HepG2 (cell line): ENCODE data around the gene C16orf86. TPM values are rescaled to one million over a fixed set of nuclear protein-coding genes. Genes with fewer than 3 reads are reported as not detected.
A peak's percentile ranks its signal among the peaks of the same experiment; 100 is the strongest.

ENCODE experiments used
- BORCS8-MEF2B ChIP-seq: sonication (generic); formaldehyde crosslinking; IDR thresholded peaks from 2 replicates; pipeline ENCODE4 v1.8.0; 2022; ENCODE audit warnings: mild to moderate bottlenecking, missing genetic modification reagents
- CC2D1A ChIP-seq: sonication (generic); formaldehyde crosslinking; IDR thresholded peaks from 2 replicates; pipeline ENCODE4 v1.8.1; 2023; ENCODE audit warnings: mild to moderate bottlenecking, missing genetic modification reagents
- CENPT ChIP-seq: sonication (generic); formaldehyde crosslinking; IDR thresholded peaks from 2 replicates; pipeline ENCODE4 v1.8.0; 2022; ENCODE audit warnings: low read depth, mild to moderate bottlenecking, moderate library complexity, missing genetic modification reagents
- ELF3 ChIP-seq: IDR thresholded peaks from 2 replicates; pipeline ENCODE4 v1.6.1; 2016; ENCODE audit warnings: missing genetic modification reagents, missing compliant biosample characterization
- FOXJ3 ChIP-seq: sonication (generic); formaldehyde crosslinking; IDR thresholded peaks from 2 replicates; pipeline ENCODE4 v1.4.0; 2020; ENCODE audit warnings: missing genetic modification reagents, mild to moderate bottlenecking, borderline replicate concordance
- FOXK1 ChIP-seq: sonication (generic); formaldehyde crosslinking; IDR thresholded peaks from 2 replicates; pipeline ENCODE4 v1.4.0; 2020; ENCODE audit warnings: low read depth, missing genetic modification reagents, borderline replicate concordance
- LRRFIP1 ChIP-seq: sonication (generic); formaldehyde crosslinking; conservative IDR thresholded peaks from 2 replicates; pipeline ENCODE4 v1.4.0; 2020; ENCODE audit warnings: missing genetic modification reagents
- NFE2L2 ChIP-seq: fragments of 150-350 bp; IDR thresholded peaks from 2 replicates; pipeline ENCODE4 v1.6.1; 2014; ENCODE audit warnings: low read length
- NFKB2 ChIP-seq: sonication (generic); formaldehyde crosslinking; IDR thresholded peaks from 2 replicates; pipeline ENCODE4 v1.4.0; 2020; ENCODE audit warnings: missing genetic modification reagents, borderline replicate concordance
- NR2C2 ChIP-seq: sonication (generic); formaldehyde crosslinking; IDR thresholded peaks from 2 replicates; pipeline ENCODE4 v1.4.0; 2020; ENCODE audit warnings: missing genetic modification reagents, mild to moderate bottlenecking, moderate library complexity, borderline replicate concordance
- TCF12 ChIP-seq, 2 experiments: fragments of 450-650 bp in 1 of 2; sonication (generic) in 1 of 2; formaldehyde crosslinking in 1 of 2; IDR thresholded peaks; 2 replicates each; pipeline versions ENCODE4 v1.6.1 to v1.8.0; 2017 to 2022; ENCODE audit warnings: antibody characterized with exemption in 1 of 2, mild to moderate bottlenecking in 1 of 2, missing genetic modification reagents in 1 of 2, moderate library complexity in 1 of 2
- TEAD3 ChIP-seq: optimal IDR thresholded peaks from 2 replicates; pipeline ENCODE3; 2016; ENCODE audit warnings: borderline replicate concordance
- XRCC5 ChIP-seq: fragments of 200-400 bp; formaldehyde crosslinking; optimal IDR thresholded peaks from 2 replicates; pipeline ENCODE3; 2017; ENCODE audit warnings: mild to moderate bottlenecking, low read length
- ZNF205 ChIP-seq: IDR thresholded peaks from 2 replicates; pipeline ENCODE4 v1.6.1; 2018; ENCODE audit warnings: missing biosample characterization, missing genetic modification reagents
- ZXDC ChIP-seq: sonication (generic); formaldehyde crosslinking; IDR thresholded peaks from 2 replicates; pipeline ENCODE4 v1.5.0; 2020; ENCODE audit warnings: mild to moderate bottlenecking, missing genetic modification reagents
- ZZZ3 ChIP-seq: sonication (generic); formaldehyde crosslinking; IDR thresholded peaks from 2 replicates; pipeline ENCODE4 v1.4.0; 2020; ENCODE audit warnings: missing genetic modification reagents, mild to moderate bottlenecking, borderline replicate concordance
- polyA plus RNA-seq, 8 experiments: library from polyadenylated mRNA; depleted of rRNA in 3 of 8; stranded (reverse) in 7 of 8; unstranded in 1 of 8; fragments of >200 nt; fragmentation: Illumina TruSeq in 4 of 8; extraction: Trizol in 4 of 8; gene quantifications; 2 replicates each; pipeline versions ENCODE4 v1.2.1 to v1.2.3, GENCODE V29; 2011 to 2016; ENCODE audit warnings: low read depth in 4 of 8, missing spikeins in 1 of 8, mixed read lengths in 1 of 8; ENCODE audit not compliant: insufficient read depth in 1 of 8
- total RNA-seq, 5 experiments: library from RNA; depleted of rRNA; stranded (reverse); fragments of >200 nt; fragmentation: Illumina TruSeq; extraction: Trizol; gene quantifications; 2 replicates each; pipeline ENCODE4 v1.2.3, GENCODE V29; 2016; ENCODE audit warnings: low read depth in 1 of 5
- TF ChIP-seq, protein P1 (sequence below), 2 experiments: fragments of 450-650 bp in 1 of 2; sonication (generic) in 1 of 2; formaldehyde crosslinking; IDR thresholded peaks; 2 replicates each; pipeline versions ENCODE4 v1.5.0 to v1.8.0; 2020 to 2022; ENCODE audit warnings: mild to moderate bottlenecking in 1 of 2, missing genetic modification reagents in 1 of 2
- TF ChIP-seq, protein P2 (sequence below): sonication (generic); formaldehyde crosslinking; IDR thresholded peaks from 2 replicates; pipeline ENCODE4 v1.4.0; 2020; ENCODE audit warnings: missing genetic modification reagents

C16orf86 gene
- total and polyA plus RNA-seq, 2 of the 13 experiments (the other 11 are each of a cell fraction or from before 2014, with no cell fraction given): 1.5 to 3.1 TPM

GRCh38 chr16:67660564-67661028, 6.0 kb upstream of the C16orf86 start, which contains the start of gene PARD6A (continued):
- TF ChIP-seq, protein P1, sequence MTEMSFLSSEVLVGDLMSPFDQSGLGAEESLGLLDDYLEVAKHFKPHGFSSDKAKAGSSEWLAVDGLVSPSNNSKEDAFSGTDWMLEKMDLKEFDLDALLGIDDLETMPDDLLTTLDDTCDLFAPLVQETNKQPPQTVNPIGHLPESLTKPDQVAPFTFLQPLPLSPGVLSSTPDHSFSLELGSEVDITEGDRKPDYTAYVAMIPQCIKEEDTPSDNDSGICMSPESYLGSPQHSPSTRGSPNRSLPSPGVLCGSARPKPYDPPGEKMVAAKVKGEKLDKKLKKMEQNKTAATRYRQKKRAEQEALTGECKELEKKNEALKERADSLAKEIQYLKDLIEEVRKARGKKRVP (CRISPR knock-in tag; IDR thresholded peaks at IDR 0.05): peak in 1 of 2 experiments; percentile 93; a peak in 2 of 4 replicates
- TF ChIP-seq ZNF205 (CRISPR knock-in tag) (0 out of 2 replicates have a peak, but pooled peaks have one; percentile 3), CENPT (CRISPR knock-in tag) (peak; percentile 72; the same call in 1 of the 2 replicates), TCF12 (IDR thresholded peaks at IDR 0.05) (no peak), TCF12 (CRISPR knock-in tag; IDR thresholded peaks at IDR 0.05) (no peak), CC2D1A (no peak), ZZZ3 (CRISPR knock-in tag) (no peak), NR2C2 (CRISPR knock-in tag) (peak; percentile 64; the same call in 1 of the 2 replicates), XRCC5 (no peak), ZXDC (0 out of 2 replicates have a peak, but pooled peaks have one; percentile 22), NFE2L2 (no peak), BORCS8-MEF2B (CRISPR knock-in tag) (no peak), FOXK1 (CRISPR knock-in tag) (peak; percentile 43; the same call in 1 of the 2 replicates), LRRFIP1 (CRISPR knock-in tag) (no peak), TEAD3 (peak; percentile 80), ELF3 (CRISPR knock-in tag) (no peak; the same call in 1 of the 2 replicates), FOXJ3 (CRISPR knock-in tag) (no peak), NFKB2 (no peak; the same call in 1 of the 2 replicates)
- TF ChIP-seq, protein P2, sequence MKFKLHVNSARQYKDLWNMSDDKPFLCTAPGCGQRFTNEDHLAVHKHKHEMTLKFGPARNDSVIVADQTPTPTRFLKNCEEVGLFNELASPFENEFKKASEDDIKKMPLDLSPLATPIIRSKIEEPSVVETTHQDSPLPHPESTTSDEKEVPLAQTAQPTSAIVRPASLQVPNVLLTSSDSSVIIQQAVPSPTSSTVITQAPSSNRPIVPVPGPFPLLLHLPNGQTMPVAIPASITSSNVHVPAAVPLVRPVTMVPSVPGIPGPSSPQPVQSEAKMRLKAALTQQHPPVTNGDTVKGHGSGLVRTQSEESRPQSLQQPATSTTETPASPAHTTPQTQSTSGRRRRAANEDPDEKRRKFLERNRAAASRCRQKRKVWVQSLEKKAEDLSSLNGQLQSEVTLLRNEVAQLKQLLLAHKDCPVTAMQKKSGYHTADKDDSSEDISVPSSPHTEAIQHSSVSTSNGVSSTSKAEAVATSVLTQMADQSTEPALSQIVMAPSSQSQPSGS (CRISPR knock-in tag): peak; percentile 78
